ENCODE measurements around the gene CAP1. TPM values are rescaled to one million over a fixed set of nuclear protein-coding genes. Genes with fewer than 3 reads are reported as not detected.

The CAP1 gene
- total and polyA plus RNA-seq, 10 donors, result 124 to 608 (median 348) TPM

DNA sequence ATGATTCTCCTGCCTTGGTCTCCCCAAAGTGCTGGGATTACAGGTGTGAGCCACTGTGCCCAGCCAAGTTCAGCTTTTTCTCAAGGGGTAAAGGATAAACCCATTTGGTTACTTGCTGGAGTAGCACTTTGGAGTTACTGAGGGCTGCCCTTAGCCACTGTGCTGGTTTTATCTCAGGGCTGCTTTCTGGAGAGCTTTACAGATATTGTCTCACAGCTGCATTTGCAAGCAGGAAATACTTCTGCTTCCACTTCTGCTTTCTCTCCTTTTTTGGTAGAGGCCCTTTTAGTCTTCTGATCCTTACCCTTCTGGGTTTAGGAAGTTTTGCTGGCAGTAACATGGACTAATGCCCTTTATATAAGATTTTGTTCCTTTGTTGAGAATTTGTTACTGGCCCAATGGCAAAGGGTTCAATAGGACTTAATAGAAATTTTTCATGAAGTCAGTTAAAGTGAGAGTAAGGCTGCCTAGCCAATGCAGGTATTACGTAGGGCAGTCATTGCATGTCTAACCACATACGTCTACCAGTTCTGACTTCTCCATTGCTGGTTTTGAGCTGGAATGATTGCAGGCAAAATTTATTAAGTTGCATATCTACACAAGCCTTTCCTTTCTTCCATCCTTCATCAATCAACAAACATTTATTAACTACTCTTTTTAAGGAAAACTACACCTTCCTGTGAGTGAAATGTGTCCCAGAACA, 24.4 kb downstream of the CAP1 start:
- Histone ChIP-seq H3K9me3 (no peaks in the 10 kb centered on the region), H3K4me3 (peak overlapping the region in 1 of 8 donors; percentile 37), H3K27me3 (replicated peaks in 1 of 7) (no peaks in the 10 kb centered on the region), H3K27ac (peak overlapping the region; percentile 58 to 91 (median 87)), H3K4me1 (peaks cover 54 to 92% (median 69%) of the 10 kb centered on the region in 6 donors), H3K36me3 (peaks cover 9 to 100% (median 91%) of the 10 kb centered on the region in 6 donors)
- intact Hi-C loops (cut with DNase I; ENCODE audit: low total_unique reads), result no loop called here
- no peak for DNase-seq
- no peak for TF ChIP-seq CTCF (IDR thresholded peaks at IDR 0.05 in 8 of 11, conservative IDR thresholded peaks at IDR 0.05 in 3 of 11)
- TF ChIP-seq POLR2AphosphoS5 (IDR thresholded peaks at IDR 0.05), result peak in 1 of 3 donors; percentile 58
- 32 to 54% (median 43%) methylated on average over 2 of the region's 2 CpGs for WGBS, 5 donors

GRCh38 chr1:40067023-40067422, 26.5 kb downstream of the CAP1 start:
- no peak for DNase-seq
- TF ChIP-seq POLR2AphosphoS5 (IDR thresholded peaks at IDR 0.05), result no peak
- TF ChIP-seq CTCF (IDR thresholded peaks at IDR 0.05 in 8 of 11, conservative IDR thresholded peaks at IDR 0.05 in 3 of 11), result no peak
- TF ChIP-seq POLR2A (IDR thresholded peaks at IDR 0.05), result no peak
- Histone ChIP-seq H3K4me1 (peaks cover 34 to 71% (median 49%) of the 10 kb centered on the region in 6 donors), H3K36me3 (peaks cover 13 to 100% (median 98%) of the 10 kb centered on the region in 6 donors), H3K27me3 (replicated peaks in 1 of 7) (no peaks in the 10 kb centered on the region), H3K4me3 (no peak overlapping the region), H3K9me3 (no peaks in the 10 kb centered on the region), H3K27ac (peak overlapping the region in 5 of 8 donors; percentile 86 to 91 (median 90))
- WGBS, 5 donors, result 76 to 96% (median 88%) methylated on average over 2 of the region's 2 CpGs
- intact Hi-C loops (cut with DNase I; ENCODE audit: low total_unique reads), result no loop called here

GRCh38 chr1:40067851-40068250, 27.3 kb downstream of the CAP1 start:
- peak overlapping the region in 3 of 8 donors; percentile 88 to 91 (median 91) for H3K27ac ChIP-seq
- H3K9me3 ChIP-seq, result no peaks in the 10 kb centered on the region
- peaks cover 15 to 100% (median 100%) of the 10 kb centered on the region in 6 donors for H3K36me3 ChIP-seq
- WGBS, 5 donors, result 81 to 86% (median 82%) methylated on average over 3 of the region's 3 CpGs
- intact Hi-C loops (cut with DNase I; ENCODE audit: low total_unique reads), result no loop called here
- peaks cover 28 to 64% (median 40%) of the 10 kb centered on the region in 6 donors for H3K4me1 ChIP-seq
- no peak for DNase-seq
- no peak for TF ChIP-seq CTCF (IDR thresholded peaks at IDR 0.05 in 8 of 11, conservative IDR thresholded peaks at IDR 0.05 in 3 of 11)
- TF ChIP-seq POLR2A (IDR thresholded peaks at IDR 0.05), result no peak
- no peak for TF ChIP-seq POLR2AphosphoS5 (IDR thresholded peaks at IDR 0.05)
- H3K4me3 ChIP-seq, result no peak overlapping the region
- H3K27me3 ChIP-seq (replicated peaks in 1 of 7), result no peaks in the 10 kb centered on the region

- H3K9me3 ChIP-seq, result no peaks in the 10 kb centered on the region
- no peak overlapping the region for H3K4me3 ChIP-seq
- H3K4me1 ChIP-seq, result peaks cover 0 to 64% (median 25%) of the 10 kb centered on the region in 6 donors
- H3K36me3 ChIP-seq, result peaks cover 15 to 100% (median 86%) of the 10 kb centered on the region in 6 donors
- intact Hi-C loops (cut with DNase I; ENCODE audit: low total_unique reads), result no loop called here
- peak overlapping the region in 3 of 8 donors; percentile 1 to 28 (median 19) for H3K27ac ChIP-seq
- DNase-seq, result no peak
- H3K27me3 ChIP-seq (replicated peaks in 1 of 7), result no peaks in the 10 kb centered on the region
- TF ChIP-seq POLR2A (IDR thresholded peaks at IDR 0.05) (no peak), POLR2AphosphoS5 (IDR thresholded peaks at IDR 0.05) (peak in 1 of 3 donors; percentile 24)
These were observed 31.6 kb downstream of the CAP1 start for GRCh38 chr1:40072142-40072541.
